ENCODE measurements around the gene NSMCE4A. TPM values are rescaled to one million over a fixed set of nuclear protein-coding genes. Genes with fewer than 3 reads are reported as not detected.

Gene NSMCE4A
- total and polyA plus RNA-seq, 2 donors (not counting 3 experiments of a cell fraction or from before 2014, with no cell fraction given), result 36.8 to 51.0 TPM

GRCh38 chr10:121961456-121961855 lies 13.6 kb downstream of the NSMCE4A start:
- Histone ChIP-seq H2AFZ (ENCODE audit: low read depth, low read length) (no peak overlapping the region), H3K9me1 (replicated peaks; ENCODE audit: control insufficient read depth, extremely low read depth, insufficient read depth, low read length) (no peaks in the 10 kb centered on the region), H3K9me3 (replicated peaks; ENCODE audit: control insufficient read depth, insufficient read depth, low read length) (no peaks in the 10 kb centered on the region), H4K20me1 (replicated peaks; ENCODE audit: control insufficient read depth, extremely low read depth, insufficient read depth, low read length) (no peaks in the 10 kb centered on the region), H3K27ac (ENCODE audit: insufficient read depth, low read depth, low read length) (no peak overlapping the region), H3K4me2 (ENCODE audit: insufficient read depth, low read length) (no peak overlapping the region), H3K27me3 (ENCODE audit: control insufficient read depth in 2 of 2, insufficient read depth in 2 of 2, low read length in 2 of 2) (no peaks in the 10 kb centered on the region), H3K9ac (replicated peaks; ENCODE audit: extremely low read depth, insufficient read depth, low read length) (no peak overlapping the region), H3K79me2 (ENCODE audit: control insufficient read depth, insufficient read depth, low read length) (no peaks in the 10 kb centered on the region), H3K4me3 (replicated peaks in 1 of 3; ENCODE audit: insufficient read depth in 1 of 3, low read depth in 1 of 3, low read length in 3 of 3) (no peak overlapping the region), H3K36me3 (ENCODE audit: control insufficient read depth in 2 of 2, extremely low read depth in 1 of 2, insufficient read depth in 2 of 2, low read length in 2 of 2) (peaks cover 7 to 8% of the 10 kb centered on the region in 2 experiments), H3K4me1 (ENCODE audit: control insufficient read depth, extremely low read depth, insufficient read depth, low read length) (peaks cover 10% of the 10 kb centered on the region)
- TF ChIP-seq CTCF (IDR thresholded peaks at IDR 0.05; ENCODE audit: extremely low read depth in 1 of 2, insufficient read depth in 1 of 2, low read depth in 1 of 2, low read length in 2 of 2) (no peak), MYC (IDR thresholded peaks at IDR 0.05; ENCODE audit: low read depth, low read length) (no peak), POLR2A (IDR thresholded peaks at IDR 0.05; ENCODE audit: low read depth, low read length) (no peak), FOS (IDR thresholded peaks at IDR 0.05; ENCODE audit: borderline replicate concordance, insufficient read depth, low read length) (no peak), MAX (IDR thresholded peaks at IDR 0.05; ENCODE audit: insufficient read depth, insufficient read length) (no peak), GATA2 (IDR thresholded peaks at IDR 0.05; ENCODE audit: insufficient read depth, insufficient read length, low read depth, low read length) (no peak), POLR2AphosphoS5 (IDR thresholded peaks at IDR 0.05; ENCODE audit: insufficient read depth, low read depth, low read length) (no peak), JUN (IDR thresholded peaks at IDR 0.05; ENCODE audit: borderline replicate concordance, insufficient read depth, insufficient read length, low read depth) (no peak), EZH2 (IDR thresholded peaks at IDR 0.05; ENCODE audit: borderline replicate concordance, low read depth, low read length, severe bottlenecking) (no peak)
- dilution Hi-C loops (cut with MboI; ENCODE audit: extremely low pct_ligation_motif_present, low sequenced_read_pairs) (no loop called here), intact Hi-C loops (cut with micrococcal nuclease) (no loop called here)
- BruUV-seq (replicated peaks), result no TSS peak
- POLR2A ChIA-PET, result no interaction called here
- no peak for FAIRE-seq
- CTCF ChIA-PET, result no interaction called here
- peak; percentile 82 for DNase-seq (ENCODE audit: low read depth, low spot score)

Data from endothelial cell of umbilical vein (primary cell).